DMS114 treated with DMSO at 0.1 percent for 48 hours (cell line): ENCODE data around the gene DSG2.

ENCODE experiments used
- DNase-seq: peaks from one replicate; lab custom pipeline; 2025; ENCODE audit not compliant: unreplicated experiment; lab: John Stamatoyannopoulos, UW

DSG2 gene

GRCh38 chr18:31586616-31587015, 88.6 kb downstream of the DSG2 start:
- no peak for DNase-seq

DNA sequence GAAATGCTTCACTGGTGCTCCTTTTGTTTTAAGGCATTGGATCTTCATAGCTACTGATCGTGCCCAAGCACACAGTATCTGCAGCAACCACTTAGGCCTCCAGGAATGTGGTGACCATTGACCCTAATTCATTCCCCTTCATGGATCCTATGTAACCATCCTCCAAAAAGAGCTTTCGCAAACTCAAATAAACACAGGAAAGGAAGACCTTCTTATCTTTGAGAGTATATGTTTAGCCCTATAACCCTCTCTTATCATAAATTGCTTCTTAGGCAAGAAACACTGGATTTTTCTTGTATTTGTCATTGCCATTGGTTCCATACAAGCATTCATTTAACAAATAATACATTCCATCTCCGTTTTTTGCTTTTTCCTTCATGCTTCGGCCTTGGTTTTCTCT, 89.6 kb downstream of the DSG2 start:
- DNase-seq = no peak

DNA sequence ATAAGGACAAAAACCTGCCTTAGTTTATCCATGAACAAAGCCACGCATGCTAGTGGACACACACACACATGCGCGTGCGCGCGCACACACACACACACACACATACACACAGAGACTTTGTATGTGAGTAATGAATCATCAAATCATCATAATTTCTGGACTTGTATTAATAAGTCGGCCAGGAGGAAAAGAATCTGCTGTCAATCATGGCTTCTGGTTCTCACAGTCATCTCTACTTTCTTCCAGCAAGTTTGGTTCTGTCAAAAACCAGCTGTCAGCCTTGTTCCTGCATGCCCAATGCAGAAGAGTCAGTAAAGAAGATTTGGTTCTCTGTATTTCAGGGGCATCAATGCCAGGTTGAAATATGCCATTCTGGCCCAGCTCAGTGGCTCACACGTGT, 92.6 kb downstream of the DSG2 start:
- DNase-seq = no peak

DNA sequence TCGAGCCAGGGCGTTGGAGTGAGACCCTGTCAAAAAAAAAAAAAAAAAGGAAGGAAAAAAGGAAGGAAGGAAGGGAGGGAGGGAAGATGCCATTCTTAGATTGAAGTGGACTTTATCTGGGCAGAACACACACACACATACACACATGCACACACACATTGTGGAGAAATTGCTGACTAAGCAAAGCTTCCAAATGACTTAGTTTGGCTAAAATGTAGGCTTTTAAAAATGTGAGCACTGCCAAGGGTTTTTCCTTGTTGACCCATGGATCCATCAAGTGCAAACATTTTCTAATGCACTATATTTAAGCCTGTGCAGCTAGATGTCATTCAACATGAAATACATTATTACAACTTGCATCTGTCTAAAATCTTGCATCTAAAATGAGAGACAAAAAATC, 93.1 kb downstream of the DSG2 start:
- DNase-seq = no peak

DNA sequence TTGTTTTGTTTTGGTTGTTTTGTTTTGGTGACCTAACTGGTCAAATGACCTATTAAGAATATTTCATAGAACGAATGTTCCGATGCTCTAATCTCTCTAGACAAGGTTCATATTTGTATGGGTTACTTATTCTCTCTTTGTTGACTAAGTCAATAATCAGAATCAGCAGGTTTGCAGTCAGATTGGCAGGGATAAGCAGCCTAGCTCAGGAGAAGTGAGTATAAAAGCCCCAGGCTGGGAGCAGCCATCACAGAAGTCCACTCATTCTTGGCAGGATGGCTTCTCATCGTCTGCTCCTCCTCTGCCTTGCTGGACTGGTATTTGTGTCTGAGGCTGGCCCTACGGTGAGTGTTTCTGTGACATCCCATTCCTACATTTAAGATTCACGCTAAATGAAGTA, 93.7 kb downstream of the DSG2 start, which contains the start of gene TTR:
TSS of gene TTR (plus strand) at position 250 of the 400 bp plus-strand sequence. CDS start at position 276, 26 bp downstream.
- DNase-seq = no peak

- no peak for DNase-seq
Measured at GRCh38 chr18:31592506-31593157, 94.7 kb downstream of the DSG2 start.

- DNase-seq = no peak
Measured at GRCh38 chr18:31595121-31595771, 97.3 kb downstream of the DSG2 start.

GRCh38 chr18:31596081-31596872, 98.3 kb downstream of the DSG2 start:
- DNase-seq = no peak

- no peak for DNase-seq
Measured at GRCh38 chr18:31598021-31598805, 100.2 kb downstream of the DSG2 start.
